ENCODE data around the gene RHPN2.
"Not testable (repeated sequence)": the region's sequence is repeated elsewhere in the genome, so short reads cannot be mapped to it uniquely, and the experiment has no call there.

The RHPN2 gene

GRCh38 chr19:32995966-32996365, 68.7 kb downstream of the RHPN2 start:
- not testable (repeated sequence) for H3K27me3 ChIP-seq (ENCODE audit: control insufficient read depth, insufficient read depth, low read length); H3K4me3 ChIP-seq (ENCODE audit: low read depth, low read length); H3K9ac ChIP-seq (ENCODE audit: low read depth, low read length); H3K4me1 ChIP-seq (ENCODE audit: control insufficient read depth, insufficient read depth, low read length); H3K9me3 ChIP-seq (ENCODE audit: control insufficient read depth, insufficient read depth, low read length)
- H3K36me3 ChIP-seq (ENCODE audit: control insufficient read depth, insufficient read depth, low read length), result peaks cover 21% of the 10 kb centered on the region

GRCh38 chr19:32988724-32989123, 76.0 kb downstream of the RHPN2 start:
- H3K27me3 ChIP-seq (ENCODE audit: control insufficient read depth, insufficient read depth, low read length), result no peaks in the 10 kb centered on the region
- peaks cover 8% of the 10 kb centered on the region for H3K36me3 ChIP-seq (ENCODE audit: control insufficient read depth, insufficient read depth, low read length)
- no peak overlapping the region for H3K4me3 ChIP-seq (ENCODE audit: low read depth, low read length)
- no peaks in the 10 kb centered on the region for H3K9me3 ChIP-seq (ENCODE audit: control insufficient read depth, insufficient read depth, low read length)
- H3K4me1 ChIP-seq (ENCODE audit: control insufficient read depth, insufficient read depth, low read length), result no peaks in the 10 kb centered on the region
- H3K9ac ChIP-seq (ENCODE audit: low read depth, low read length), result no peak overlapping the region

- not testable (repeated sequence) for H3K9me3 ChIP-seq (ENCODE audit: control insufficient read depth, insufficient read depth, low read length); H3K36me3 ChIP-seq (ENCODE audit: control insufficient read depth, insufficient read depth, low read length); H3K27me3 ChIP-seq (ENCODE audit: control insufficient read depth, insufficient read depth, low read length)
These were observed 76.4 kb downstream of the RHPN2 start for GRCh38 chr19:32988254-32988653.

GRCh38 chr19:32982488-32982887, 82.2 kb downstream of the RHPN2 start:
- H3K27me3 ChIP-seq (ENCODE audit: control insufficient read depth, insufficient read depth, low read length); H3K4me3 ChIP-seq (ENCODE audit: low read depth, low read length); H3K4me1 ChIP-seq (ENCODE audit: control insufficient read depth, insufficient read depth, low read length); H3K36me3 ChIP-seq (ENCODE audit: control insufficient read depth, insufficient read depth, low read length); H3K9me3 ChIP-seq (ENCODE audit: control insufficient read depth, insufficient read depth, low read length); H3K9ac ChIP-seq (ENCODE audit: low read depth, low read length): not testable (repeated sequence)

More at GRCh38 chr19:32988254-32988653, 76.4 kb downstream of the RHPN2 start:
- not testable (repeated sequence) for H3K9ac ChIP-seq (ENCODE audit: low read depth, low read length); H3K4me3 ChIP-seq (ENCODE audit: low read depth, low read length); H3K4me1 ChIP-seq (ENCODE audit: control insufficient read depth, insufficient read depth, low read length)

- H3K27me3 ChIP-seq (ENCODE audit: control insufficient read depth, insufficient read depth, low read length); H3K4me1 ChIP-seq (ENCODE audit: control insufficient read depth, insufficient read depth, low read length); H3K4me3 ChIP-seq (ENCODE audit: low read depth, low read length); H3K9me3 ChIP-seq (ENCODE audit: control insufficient read depth, insufficient read depth, low read length); H3K9ac ChIP-seq (ENCODE audit: low read depth, low read length): not testable (repeated sequence)
- H3K36me3 ChIP-seq (ENCODE audit: control insufficient read depth, insufficient read depth, low read length), result peaks cover 11% of the 10 kb centered on the region
These were observed 84.9 kb downstream of the RHPN2 start for GRCh38 chr19:32979807-32980206.

- not testable (repeated sequence) for H3K27me3 ChIP-seq (ENCODE audit: control insufficient read depth, insufficient read depth, low read length); H3K4me1 ChIP-seq (ENCODE audit: control insufficient read depth, insufficient read depth, low read length)
These were observed 86.9 kb downstream of the RHPN2 start for GRCh38 chr19:32977813-32978212.

GRCh38 chr19:32977280-32977679, 87.4 kb downstream of the RHPN2 start:
- Histone ChIP-seq H3K9me3 (ENCODE audit: control insufficient read depth, insufficient read depth, low read length) (no peaks in the 10 kb centered on the region), H3K27me3 (ENCODE audit: control insufficient read depth, insufficient read depth, low read length) (no peaks in the 10 kb centered on the region), H3K4me3 (ENCODE audit: low read depth, low read length) (no peak overlapping the region), H3K4me1 (ENCODE audit: control insufficient read depth, insufficient read depth, low read length) (no peaks in the 10 kb centered on the region), H3K9ac (ENCODE audit: low read depth, low read length) (no peak overlapping the region), H3K36me3 (ENCODE audit: control insufficient read depth, insufficient read depth, low read length) (peaks cover 11% of the 10 kb centered on the region)

More at GRCh38 chr19:32977813-32978212, 86.9 kb downstream of the RHPN2 start:
- not testable (repeated sequence) for H3K9ac ChIP-seq (ENCODE audit: low read depth, low read length); H3K9me3 ChIP-seq (ENCODE audit: control insufficient read depth, insufficient read depth, low read length); H3K4me3 ChIP-seq (ENCODE audit: low read depth, low read length)
- H3K36me3 ChIP-seq (ENCODE audit: control insufficient read depth, insufficient read depth, low read length), result peaks cover 11% of the 10 kb centered on the region

GRCh38 chr19:32976223-32976805, 88.4 kb downstream of the RHPN2 start:
- peaks cover 11% of the 10 kb centered on the region for H3K36me3 ChIP-seq (ENCODE audit: control insufficient read depth, insufficient read depth, low read length)
- no peaks in the 10 kb centered on the region for H3K27me3 ChIP-seq (ENCODE audit: control insufficient read depth, insufficient read depth, low read length)

GRCh38 chr19:32971715-32972540, 92.8 kb downstream of the RHPN2 start, which contains the start of the genes CEP89 and FAAP24:
CEP89 (minus strand) TSS chr19:32971958; CDS start chr19:32971874, 84 bp downstream.
FAAP24 (plus strand) TSS chr19:32972242; CDS start chr19:32973197, 955 bp downstream.
- Histone ChIP-seq H3K4me3 (ENCODE audit: low read depth, low read length) (peak within 1 kb of the TSS; percentile 81), H3K36me3 (ENCODE audit: control insufficient read depth, insufficient read depth, low read length) (peaks cover 7% of the 10 kb centered on the region), H3K4me1 (ENCODE audit: control insufficient read depth, insufficient read depth, low read length) (no peaks in the 10 kb centered on the region), H3K9me3 (ENCODE audit: control insufficient read depth, insufficient read depth, low read length) (no peaks in the 10 kb centered on the region), H3K27me3 (ENCODE audit: control insufficient read depth, insufficient read depth, low read length) (no peaks in the 10 kb centered on the region), H3K9ac (ENCODE audit: low read depth, low read length) (no peak within 1 kb of the TSS)

More at GRCh38 chr19:32976223-32976805, 88.4 kb downstream of the RHPN2 start:
- H3K4me1 ChIP-seq (ENCODE audit: control insufficient read depth, insufficient read depth, low read length), result no peaks in the 10 kb centered on the region
- no peaks in the 10 kb centered on the region for H3K9me3 ChIP-seq (ENCODE audit: control insufficient read depth, insufficient read depth, low read length)
- H3K9ac ChIP-seq (ENCODE audit: low read depth, low read length), result no peak overlapping the region
- H3K4me3 ChIP-seq (ENCODE audit: low read depth, low read length), result no peak overlapping the region

- Histone ChIP-seq H3K9me3 (ENCODE audit: control insufficient read depth, insufficient read depth, low read length) (no peaks in the 10 kb centered on the region), H3K4me3 (ENCODE audit: low read depth, low read length) (peak overlapping the region; percentile 81), H3K4me1 (ENCODE audit: control insufficient read depth, insufficient read depth, low read length) (no peaks in the 10 kb centered on the region), H3K9ac (ENCODE audit: low read depth, low read length) (no peak overlapping the region), H3K36me3 (ENCODE audit: control insufficient read depth, insufficient read depth, low read length) (peaks cover 6% of the 10 kb centered on the region), H3K27me3 (ENCODE audit: control insufficient read depth, insufficient read depth, low read length) (no peaks in the 10 kb centered on the region)
These were observed 93.6 kb downstream of the RHPN2 start for GRCh38 chr19:32971012-32971595.

GRCh38 chr19:32969549-32969948, 95.1 kb downstream of the RHPN2 start:
- no peaks in the 10 kb centered on the region for H3K9me3 ChIP-seq (ENCODE audit: control insufficient read depth, insufficient read depth, low read length)
- H3K4me1 ChIP-seq (ENCODE audit: control insufficient read depth, insufficient read depth, low read length), result no peaks in the 10 kb centered on the region
- H3K9ac ChIP-seq (ENCODE audit: low read depth, low read length), result no peak overlapping the region
- H3K36me3 ChIP-seq (ENCODE audit: control insufficient read depth, insufficient read depth, low read length), result peaks cover 6% of the 10 kb centered on the region
- no peak overlapping the region for H3K4me3 ChIP-seq (ENCODE audit: low read depth, low read length)
- no peaks in the 10 kb centered on the region for H3K27me3 ChIP-seq (ENCODE audit: control insufficient read depth, insufficient read depth, low read length)

GRCh38 chr19:32966750-32967149, 97.9 kb downstream of the RHPN2 start:
- peaks cover 6% of the 10 kb centered on the region for H3K36me3 ChIP-seq (ENCODE audit: control insufficient read depth, insufficient read depth, low read length)

More at GRCh38 chr19:32966750-32967149, 97.9 kb downstream of the RHPN2 start:
- Histone ChIP-seq H3K4me3 (ENCODE audit: low read depth, low read length) (no peak overlapping the region), H3K4me1 (ENCODE audit: control insufficient read depth, insufficient read depth, low read length) (no peaks in the 10 kb centered on the region), H3K9me3 (ENCODE audit: control insufficient read depth, insufficient read depth, low read length) (no peaks in the 10 kb centered on the region), H3K9ac (ENCODE audit: low read depth, low read length) (no peak overlapping the region), H3K27me3 (ENCODE audit: control insufficient read depth, insufficient read depth, low read length) (no peaks in the 10 kb centered on the region)

All from iPS-15b (cell line).